ENCODE measurements around the gene CALHM6.
"Not testable (repeated sequence)": the region's sequence is repeated elsewhere in the genome, so short reads cannot be mapped to it uniquely, and the experiment has no call there.

Gene CALHM6

GRCh38 chr6:116483616-116484015 is 22.4 kb downstream of the CALHM6 start:
- FAIRE-seq: no peak

GRCh38 chr6:116485559-116486184 is 24.5 kb downstream of the CALHM6 start:
- FAIRE-seq: no peak

- FAIRE-seq: no peak
These were observed 30.6 kb downstream of the CALHM6 start for GRCh38 chr6:116491610-116492330.

GRCh38 chr6:116492331-116493067 is 31.3 kb downstream of the CALHM6 start:
- FAIRE-seq: no peak

GRCh38 chr6:116495161-116495560 is 34.0 kb downstream of the CALHM6 start:
- FAIRE-seq: not testable (repeated sequence)

GRCh38 chr6:116497113-116497676 is 36.0 kb downstream of the CALHM6 start:
- no peak for FAIRE-seq

GRCh38 chr6:116500969-116501433 is 39.8 kb downstream of the CALHM6 start:
- no peak for FAIRE-seq

GRCh38 chr6:116507324-116507723 is 46.1 kb downstream of the CALHM6 start:
- no peak for FAIRE-seq

- no peak for FAIRE-seq
These were observed 47.4 kb downstream of the CALHM6 start for GRCh38 chr6:116508527-116508926.

- no peak for FAIRE-seq
These were observed 50.4 kb downstream of the CALHM6 start, which contains the start of gene CALHM5 for GRCh38 chr6:116511424-116512110. CALHM5 (plus strand) TSS chr6:116511639; CDS start chr6:116511697, 58 bp downstream.

- no peak for FAIRE-seq
These were observed 51.0 kb downstream of the CALHM6 start for GRCh38 chr6:116512111-116512559.

GRCh38 chr6:116512734-116513133 is 51.6 kb downstream of the CALHM6 start:
- FAIRE-seq: no peak
